Choroid plexus epithelial cell (primary cell): Measurements from ENCODE around the gene DDX23.

ENCODE experiments used
- DNase-seq: peaks from one replicate; pipeline ENCODE4 v3.0.0-alpha.2; 2010; ENCODE audit warnings: low read depth
- H3K4me3 ChIP-seq: 2 replicates; pipeline ENCODE4 v1.5.1; 2011; ENCODE audit warnings: low read depth, mild to moderate bottlenecking, control low read depth, low read length, moderate library complexity
- TF ChIP-seq, protein P1 (sequence below): conservative IDR thresholded peaks from 2 replicates; pipeline ENCODE4 v1.5.1; 2011; ENCODE audit warnings: low read depth, mild to moderate bottlenecking, control low read depth, inconsistent platforms, low read length, moderate library complexity

DDX23 gene

DNA sequence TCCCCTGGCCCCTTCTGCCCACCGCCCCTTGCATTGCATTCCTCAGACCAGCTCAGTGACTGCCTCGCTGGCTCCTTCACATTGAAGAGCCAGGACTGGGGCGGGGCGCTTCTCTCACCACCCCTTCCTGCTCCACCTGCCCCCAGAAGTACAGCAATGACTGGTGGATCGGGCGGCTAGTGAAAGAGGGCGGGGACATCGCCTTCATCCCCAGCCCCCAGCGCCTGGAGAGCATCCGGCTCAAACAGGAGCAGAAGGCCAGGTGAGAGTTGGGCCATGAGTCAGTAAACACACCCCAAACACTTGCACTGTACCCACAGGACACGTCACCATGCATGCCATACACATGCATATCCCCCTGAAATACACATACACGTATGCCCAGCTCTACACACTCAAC is 27.9 kb downstream of the DDX23 start:
- TF ChIP-seq, protein P1, sequence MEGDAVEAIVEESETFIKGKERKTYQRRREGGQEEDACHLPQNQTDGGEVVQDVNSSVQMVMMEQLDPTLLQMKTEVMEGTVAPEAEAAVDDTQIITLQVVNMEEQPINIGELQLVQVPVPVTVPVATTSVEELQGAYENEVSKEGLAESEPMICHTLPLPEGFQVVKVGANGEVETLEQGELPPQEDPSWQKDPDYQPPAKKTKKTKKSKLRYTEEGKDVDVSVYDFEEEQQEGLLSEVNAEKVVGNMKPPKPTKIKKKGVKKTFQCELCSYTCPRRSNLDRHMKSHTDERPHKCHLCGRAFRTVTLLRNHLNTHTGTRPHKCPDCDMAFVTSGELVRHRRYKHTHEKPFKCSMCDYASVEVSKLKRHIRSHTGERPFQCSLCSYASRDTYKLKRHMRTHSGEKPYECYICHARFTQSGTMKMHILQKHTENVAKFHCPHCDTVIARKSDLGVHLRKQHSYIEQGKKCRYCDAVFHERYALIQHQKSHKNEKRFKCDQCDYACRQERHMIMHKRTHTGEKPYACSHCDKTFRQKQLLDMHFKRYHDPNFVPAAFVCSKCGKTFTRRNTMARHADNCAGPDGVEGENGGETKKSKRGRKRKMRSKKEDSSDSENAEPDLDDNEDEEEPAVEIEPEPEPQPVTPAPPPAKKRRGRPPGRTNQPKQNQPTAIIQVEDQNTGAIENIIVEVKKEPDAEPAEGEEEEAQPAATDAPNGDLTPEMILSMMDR = no peak
- no peak for DNase-seq
- H3K4me3 ChIP-seq = no peak overlapping the region

DNA sequence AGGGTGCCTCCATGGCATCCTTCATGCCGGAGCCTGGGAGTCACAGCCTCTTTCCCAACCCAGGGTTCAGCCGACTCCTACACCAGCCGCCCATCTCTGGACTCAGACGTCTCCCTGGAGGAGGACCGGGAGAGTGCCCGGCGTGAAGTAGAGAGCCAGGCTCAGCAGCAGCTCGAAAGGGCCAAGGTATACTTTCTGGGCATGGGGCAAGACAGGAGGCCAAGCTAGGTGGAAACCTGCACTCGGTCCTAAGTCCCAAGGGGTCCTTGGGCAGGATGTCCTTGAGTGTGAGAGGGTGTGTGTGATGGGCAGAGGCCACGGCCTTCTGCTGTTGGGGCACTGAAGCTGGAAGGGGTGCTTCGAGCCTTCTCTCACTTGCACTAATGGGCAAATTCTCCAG is 28.7 kb downstream of the DDX23 start:
- no peak for DNase-seq
- H3K4me3 ChIP-seq = no peak overlapping the region
- TF ChIP-seq, protein P1 = no peak

DNA sequence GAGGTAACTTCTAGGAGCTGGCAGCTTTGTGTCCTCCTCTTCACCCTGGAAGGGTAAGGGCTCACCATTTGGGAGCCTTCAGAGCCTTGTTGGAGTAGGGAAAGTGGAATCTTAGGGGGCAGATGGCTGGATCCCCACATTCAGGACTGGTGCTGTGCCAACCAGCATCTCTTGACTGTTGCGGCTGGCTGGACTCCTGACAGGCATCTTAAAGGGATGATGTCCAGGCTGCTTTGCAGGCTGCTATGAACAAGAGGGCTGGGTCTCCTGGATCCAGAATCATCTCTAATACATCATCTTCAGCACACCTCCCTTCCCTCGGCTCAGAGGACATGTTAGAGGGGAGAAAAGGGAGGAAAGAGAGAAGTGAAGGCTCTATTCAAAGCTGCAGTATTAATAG is 29.3 kb downstream of the DDX23 start:
- no peak overlapping the region for H3K4me3 ChIP-seq
- TF ChIP-seq, protein P1 = no peak
- DNase-seq = no peak

DNA sequence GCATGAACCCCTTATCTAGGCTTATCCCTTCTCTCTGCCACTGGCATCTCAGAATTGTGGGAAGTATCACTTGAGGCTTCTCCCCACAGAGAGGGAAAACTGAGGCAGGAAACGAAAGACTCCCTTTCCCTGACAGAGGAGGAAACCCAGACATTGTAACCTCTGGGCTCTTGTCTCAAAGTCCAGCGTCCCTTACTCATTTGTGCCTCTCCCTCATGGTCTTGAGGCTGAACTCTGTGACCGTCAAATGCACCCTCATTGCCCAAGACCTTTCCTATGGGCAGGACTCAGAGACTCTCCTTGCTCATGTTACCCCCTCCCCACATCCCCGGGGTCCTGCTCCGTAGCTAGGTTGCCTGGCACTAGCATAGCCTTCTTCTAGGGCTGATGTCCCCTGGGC is 29.8 kb downstream of the DDX23 start:
- DNase-seq = no peak
- no peak overlapping the region for H3K4me3 ChIP-seq
- TF ChIP-seq, protein P1 = no peak

DNA sequence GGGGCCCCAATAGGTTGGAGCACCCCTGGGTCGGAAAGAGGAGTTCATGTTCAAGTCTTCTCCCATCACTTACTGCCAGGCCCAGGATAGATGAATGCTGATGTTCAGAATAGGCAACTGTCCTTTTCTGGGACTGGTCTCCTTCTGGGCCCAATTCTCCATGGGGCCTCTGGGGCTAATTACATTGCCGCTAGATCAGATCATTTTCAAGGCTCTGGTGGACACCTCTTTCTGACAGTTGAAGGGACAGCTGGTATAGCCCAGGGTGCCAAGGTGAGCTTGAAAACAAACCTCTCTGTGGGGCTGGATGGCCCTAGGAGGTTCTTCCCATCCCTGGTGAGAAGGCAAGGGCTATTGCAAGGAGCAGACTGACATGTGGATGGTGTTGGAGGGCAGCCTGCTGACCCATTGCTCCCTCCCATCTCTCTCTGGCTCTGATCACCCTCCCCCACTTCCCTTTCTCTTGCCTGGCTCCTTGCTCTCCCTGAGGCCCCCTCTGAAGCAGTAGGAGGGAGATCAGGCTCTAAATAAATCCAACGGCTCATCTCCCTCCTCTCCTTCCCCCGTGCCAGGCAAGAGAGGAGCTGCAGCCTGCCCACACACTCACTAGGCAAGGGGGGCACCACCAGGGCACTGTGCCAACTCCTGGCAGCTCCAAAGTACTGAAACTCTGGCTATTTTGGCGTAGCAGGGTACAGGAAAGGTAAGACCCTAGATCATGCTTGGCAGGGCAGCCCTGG is 31.8 kb downstream of the DDX23 start:
- TF ChIP-seq, protein P1 = no peak
- no peak overlapping the region for H3K4me3 ChIP-seq
- no peak for DNase-seq

DNA sequence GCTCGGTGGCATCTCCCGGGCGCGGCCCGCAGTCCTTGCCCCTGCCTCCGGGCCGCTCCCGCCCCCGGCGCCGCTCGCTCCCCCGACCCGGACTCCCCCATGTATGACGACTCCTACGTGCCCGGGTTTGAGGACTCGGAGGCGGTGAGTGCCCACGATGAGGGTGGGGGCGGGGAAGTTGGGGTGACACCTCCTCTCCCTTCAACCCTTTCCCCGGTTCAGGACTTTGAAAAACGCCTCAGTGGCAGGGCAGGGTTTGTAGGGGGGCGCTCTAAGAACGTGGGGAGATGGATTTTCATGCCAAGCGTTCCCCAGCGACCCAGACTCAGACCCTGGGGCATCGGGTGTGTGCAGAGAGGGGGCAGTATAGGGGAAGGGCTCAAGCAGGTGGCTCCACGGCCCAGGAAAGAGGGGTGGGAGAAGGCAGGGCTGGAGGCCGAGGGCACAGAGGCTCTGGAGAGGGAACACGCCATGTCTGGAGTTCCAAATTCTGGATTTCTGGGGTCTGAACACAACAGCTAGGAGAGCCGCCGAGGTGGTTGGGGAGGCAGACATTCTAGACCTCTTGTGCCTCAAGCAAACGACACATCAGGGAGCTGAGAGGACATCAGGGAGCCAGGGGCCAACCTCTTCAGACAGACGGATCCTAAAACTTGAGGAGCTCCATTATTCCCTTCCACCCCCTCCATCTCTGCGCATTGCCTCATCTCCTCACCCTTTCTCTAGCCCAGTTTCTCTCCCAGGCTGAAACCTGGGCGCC is 33.0 kb downstream of the DDX23 start:
- TF ChIP-seq, protein P1 = peak; percentile 25
- H3K4me3 ChIP-seq = peak overlapping the region; percentile 71
- DNase-seq = no peak
